ENCODE results near the gene G2E3.

G2E3 gene

DNA sequence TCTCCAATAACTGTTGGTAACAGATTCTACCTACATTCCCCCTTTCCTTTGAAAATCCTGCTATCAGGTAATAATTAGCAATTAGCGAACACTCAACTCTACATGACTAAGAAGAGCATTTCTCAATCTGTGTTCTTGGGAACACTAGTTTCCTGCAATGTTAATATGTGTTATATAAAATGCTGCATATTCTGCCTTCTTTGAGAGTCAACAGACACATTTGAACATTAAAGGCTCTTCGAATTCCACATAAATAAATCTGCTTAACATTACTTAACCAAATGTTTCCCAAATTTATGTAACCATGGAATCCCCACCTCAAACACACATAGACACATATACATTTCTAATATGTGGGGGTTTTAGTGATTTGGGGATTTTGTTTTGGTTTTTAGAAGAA lies 41.2 kb upstream of the G2E3 start (continued):
- TF ChIP-seq BACH2 (CRISPR knock-in tag; IDR thresholded peaks at IDR 0.05; ENCODE audit: borderline replicate concordance) = no peak
- TF ChIP-seq ISL1 (CRISPR knock-in tag; IDR thresholded peaks at IDR 0.05) = no peak

DNA sequence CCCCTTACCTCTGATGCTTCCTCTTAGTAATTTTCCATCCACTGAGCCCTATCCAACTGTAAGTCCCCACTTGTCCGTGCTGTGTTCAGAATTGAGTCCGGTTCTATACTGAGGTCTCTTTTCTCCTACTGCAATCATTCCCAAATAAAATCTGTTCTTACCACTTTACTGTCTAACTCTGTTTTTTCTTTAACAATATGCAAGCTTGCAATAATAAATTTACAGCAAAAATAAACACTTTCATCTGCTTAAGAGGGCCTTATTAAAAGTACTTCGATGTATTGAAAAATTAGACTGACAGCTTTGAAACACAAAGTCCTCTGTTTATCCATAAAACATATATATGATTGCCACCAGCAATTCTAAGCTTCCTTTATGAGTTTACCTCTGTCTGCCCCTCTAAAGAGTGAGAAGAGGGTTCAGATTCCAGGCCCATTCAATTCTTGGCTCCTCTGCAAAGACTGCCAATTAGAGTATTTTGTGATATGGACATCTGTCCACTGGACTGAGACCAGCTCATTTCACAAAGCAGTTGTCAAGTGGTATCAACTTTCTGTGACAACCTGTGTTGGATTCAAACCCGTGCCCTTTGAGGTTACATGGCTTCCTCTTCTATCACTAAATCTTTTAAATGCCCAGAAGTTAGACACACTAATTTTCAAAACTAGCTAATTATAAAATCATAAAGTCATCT lies 39.9 kb upstream of the G2E3 start:
- TF ChIP-seq OSR1 (CRISPR knock-in tag; IDR thresholded peaks at IDR 0.05) (no peak), RARB (CRISPR knock-in tag; IDR thresholded peaks at IDR 0.05) (no peak), ZNF8 (CRISPR knock-in tag; IDR thresholded peaks at IDR 0.05) (no peak), ZFP30 (CRISPR knock-in tag; IDR thresholded peaks at IDR 0.05) (no peak)
- TF ChIP-seq, protein P1, sequence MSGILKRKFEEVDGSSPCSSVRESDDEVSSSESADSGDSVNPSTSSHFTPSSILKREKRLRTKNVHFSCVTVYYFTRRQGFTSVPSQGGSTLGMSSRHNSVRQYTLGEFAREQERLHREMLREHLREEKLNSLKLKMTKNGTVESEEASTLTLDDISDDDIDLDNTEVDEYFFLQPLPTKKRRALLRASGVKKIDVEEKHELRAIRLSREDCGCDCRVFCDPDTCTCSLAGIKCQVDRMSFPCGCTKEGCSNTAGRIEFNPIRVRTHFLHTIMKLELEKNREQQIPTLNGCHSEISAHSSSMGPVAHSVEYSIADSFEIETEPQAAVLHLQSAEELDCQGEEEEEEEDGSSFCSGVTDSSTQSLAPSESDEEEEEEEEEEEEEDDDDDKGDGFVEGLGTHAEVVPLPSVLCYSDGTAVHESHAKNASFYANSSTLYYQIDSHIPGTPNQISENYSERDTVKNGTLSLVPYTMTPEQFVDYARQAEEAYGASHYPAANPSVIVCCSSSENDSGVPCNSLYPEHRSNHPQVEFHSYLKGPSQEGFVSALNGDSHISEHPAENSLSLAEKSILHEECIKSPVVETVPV (CRISPR knock-in tag; IDR thresholded peaks at IDR 0.05) = no peak
- TF ChIP-seq, protein P2, sequence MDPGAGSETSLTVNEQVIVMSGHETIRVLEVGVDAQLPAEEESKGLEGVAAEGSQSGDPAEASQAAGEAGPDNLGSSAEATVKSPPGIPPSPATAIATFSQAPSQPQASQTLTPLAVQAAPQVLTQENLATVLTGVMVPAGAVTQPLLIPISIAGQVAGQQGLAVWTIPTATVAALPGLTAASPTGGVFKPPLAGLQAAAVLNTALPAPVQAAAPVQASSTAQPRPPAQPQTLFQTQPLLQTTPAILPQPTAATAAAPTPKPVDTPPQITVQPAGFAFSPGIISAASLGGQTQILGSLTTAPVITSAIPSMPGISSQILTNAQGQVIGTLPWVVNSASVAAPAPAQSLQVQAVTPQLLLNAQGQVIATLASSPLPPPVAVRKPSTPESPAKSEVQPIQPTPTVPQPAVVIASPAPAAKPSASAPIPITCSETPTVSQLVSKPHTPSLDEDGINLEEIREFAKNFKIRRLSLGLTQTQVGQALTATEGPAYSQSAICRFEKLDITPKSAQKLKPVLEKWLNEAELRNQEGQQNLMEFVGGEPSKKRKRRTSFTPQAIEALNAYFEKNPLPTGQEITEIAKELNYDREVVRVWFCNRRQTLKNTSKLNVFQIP (CRISPR knock-in tag; IDR thresholded peaks at IDR 0.05; ENCODE audit: borderline replicate concordance, low read depth) = no peak
- no peak for ATAC-seq

DNA sequence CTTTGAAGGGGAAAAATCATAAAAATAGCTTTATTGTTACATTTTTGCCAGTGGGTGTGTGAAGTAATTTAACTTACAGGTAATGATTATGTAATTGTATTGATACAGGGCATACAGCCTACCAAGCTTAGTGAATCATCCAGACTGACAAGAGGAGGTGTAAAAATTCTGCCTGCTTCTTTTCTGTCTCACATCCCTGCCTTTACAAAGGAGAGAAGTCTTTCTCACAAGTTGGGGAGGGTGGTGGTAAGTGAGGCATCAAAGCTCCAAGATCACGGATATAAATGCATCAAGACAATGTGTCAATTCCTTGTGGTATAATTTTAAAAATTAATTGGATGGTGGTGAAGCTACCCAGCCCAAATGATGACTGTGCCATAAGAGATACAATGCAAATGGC lies 39.0 kb upstream of the G2E3 start:
- no peak for ATAC-seq
- TF ChIP-seq ZNF70 (CRISPR knock-in tag; IDR thresholded peaks at IDR 0.05) = no peak
- TF ChIP-seq ZFP3 (CRISPR knock-in tag; IDR thresholded peaks at IDR 0.05) = no peak
- TF ChIP-seq, protein P3, sequence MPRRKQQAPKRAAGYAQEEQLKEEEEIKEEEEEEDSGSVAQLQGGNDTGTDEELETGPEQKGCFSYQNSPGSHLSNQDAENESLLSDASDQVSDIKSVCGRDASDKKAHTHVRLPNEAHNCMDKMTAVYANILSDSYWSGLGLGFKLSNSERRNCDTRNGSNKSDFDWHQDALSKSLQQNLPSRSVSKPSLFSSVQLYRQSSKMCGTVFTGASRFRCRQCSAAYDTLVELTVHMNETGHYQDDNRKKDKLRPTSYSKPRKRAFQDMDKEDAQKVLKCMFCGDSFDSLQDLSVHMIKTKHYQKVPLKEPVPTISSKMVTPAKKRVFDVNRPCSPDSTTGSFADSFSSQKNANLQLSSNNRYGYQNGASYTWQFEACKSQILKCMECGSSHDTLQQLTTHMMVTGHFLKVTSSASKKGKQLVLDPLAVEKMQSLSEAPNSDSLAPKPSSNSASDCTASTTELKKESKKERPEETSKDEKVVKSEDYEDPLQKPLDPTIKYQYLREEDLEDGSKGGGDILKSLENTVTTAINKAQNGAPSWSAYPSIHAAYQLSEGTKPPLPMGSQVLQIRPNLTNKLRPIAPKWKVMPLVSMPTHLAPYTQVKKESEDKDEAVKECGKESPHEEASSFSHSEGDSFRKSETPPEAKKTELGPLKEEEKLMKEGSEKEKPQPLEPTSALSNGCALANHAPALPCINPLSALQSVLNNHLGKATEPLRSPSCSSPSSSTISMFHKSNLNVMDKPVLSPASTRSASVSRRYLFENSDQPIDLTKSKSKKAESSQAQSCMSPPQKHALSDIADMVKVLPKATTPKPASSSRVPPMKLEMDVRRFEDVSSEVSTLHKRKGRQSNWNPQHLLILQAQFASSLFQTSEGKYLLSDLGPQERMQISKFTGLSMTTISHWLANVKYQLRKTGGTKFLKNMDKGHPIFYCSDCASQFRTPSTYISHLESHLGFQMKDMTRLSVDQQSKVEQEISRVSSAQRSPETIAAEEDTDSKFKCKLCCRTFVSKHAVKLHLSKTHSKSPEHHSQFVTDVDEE (CRISPR knock-in tag; IDR thresholded peaks at IDR 0.05) = no peak
- TF ChIP-seq, protein P4, sequence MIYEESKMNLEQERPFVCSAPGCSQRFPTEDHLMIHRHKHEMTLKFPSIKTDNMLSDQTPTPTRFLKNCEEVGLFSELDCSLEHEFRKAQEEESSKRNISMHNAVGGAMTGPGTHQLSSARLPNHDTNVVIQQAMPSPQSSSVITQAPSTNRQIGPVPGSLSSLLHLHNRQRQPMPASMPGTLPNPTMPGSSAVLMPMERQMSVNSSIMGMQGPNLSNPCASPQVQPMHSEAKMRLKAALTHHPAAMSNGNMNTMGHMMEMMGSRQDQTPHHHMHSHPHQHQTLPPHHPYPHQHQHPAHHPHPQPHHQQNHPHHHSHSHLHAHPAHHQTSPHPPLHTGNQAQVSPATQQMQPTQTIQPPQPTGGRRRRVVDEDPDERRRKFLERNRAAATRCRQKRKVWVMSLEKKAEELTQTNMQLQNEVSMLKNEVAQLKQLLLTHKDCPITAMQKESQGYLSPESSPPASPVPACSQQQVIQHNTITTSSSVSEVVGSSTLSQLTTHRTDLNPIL (CRISPR knock-in tag; IDR thresholded peaks at IDR 0.05; ENCODE audit: low read depth) = no peak
- TF ChIP-seq OSR1 (CRISPR knock-in tag; IDR thresholded peaks at IDR 0.05) = no peak
- TF ChIP-seq CSDC2 (CRISPR knock-in tag; IDR thresholded peaks at IDR 0.05) = no peak
- TF ChIP-seq, protein P2 (CRISPR knock-in tag; IDR thresholded peaks at IDR 0.05; ENCODE audit: borderline replicate concordance, low read depth) = no peak
- TF ChIP-seq PPARA (CRISPR knock-in tag; IDR thresholded peaks at IDR 0.05; ENCODE audit: borderline replicate concordance) = no peak
- TF ChIP-seq ARNTL (CRISPR knock-in tag; IDR thresholded peaks at IDR 0.05; ENCODE audit: borderline replicate concordance, low read depth) = no peak
- TF ChIP-seq ZNF8 (CRISPR knock-in tag; IDR thresholded peaks at IDR 0.05) = no peak
- TF ChIP-seq, protein P5, sequence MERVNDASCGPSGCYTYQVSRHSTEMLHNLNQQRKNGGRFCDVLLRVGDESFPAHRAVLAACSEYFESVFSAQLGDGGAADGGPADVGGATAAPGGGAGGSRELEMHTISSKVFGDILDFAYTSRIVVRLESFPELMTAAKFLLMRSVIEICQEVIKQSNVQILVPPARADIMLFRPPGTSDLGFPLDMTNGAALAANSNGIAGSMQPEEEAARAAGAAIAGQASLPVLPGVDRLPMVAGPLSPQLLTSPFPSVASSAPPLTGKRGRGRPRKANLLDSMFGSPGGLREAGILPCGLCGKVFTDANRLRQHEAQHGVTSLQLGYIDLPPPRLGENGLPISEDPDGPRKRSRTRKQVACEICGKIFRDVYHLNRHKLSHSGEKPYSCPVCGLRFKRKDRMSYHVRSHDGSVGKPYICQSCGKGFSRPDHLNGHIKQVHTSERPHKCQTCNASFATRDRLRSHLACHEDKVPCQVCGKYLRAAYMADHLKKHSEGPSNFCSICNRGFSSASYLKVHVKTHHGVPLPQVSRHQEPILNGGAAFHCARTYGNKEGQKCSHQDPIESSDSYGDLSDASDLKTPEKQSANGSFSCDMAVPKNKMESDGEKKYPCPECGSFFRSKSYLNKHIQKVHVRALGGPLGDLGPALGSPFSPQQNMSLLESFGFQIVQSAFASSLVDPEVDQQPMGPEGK (CRISPR knock-in tag; IDR thresholded peaks at IDR 0.05; ENCODE audit: borderline replicate concordance) = no peak
- no peak for TF ChIP-seq TCF4 (CRISPR knock-in tag; IDR thresholded peaks at IDR 0.05; ENCODE audit: borderline replicate concordance)
- TF ChIP-seq BACH2 (CRISPR knock-in tag; IDR thresholded peaks at IDR 0.05; ENCODE audit: borderline replicate concordance) = no peak
- no peak for TF ChIP-seq RARB (CRISPR knock-in tag; IDR thresholded peaks at IDR 0.05)
- no peak for TF ChIP-seq ZNF565 (CRISPR knock-in tag; conservative IDR thresholded peaks at IDR 0.05; ENCODE audit: low read depth)
